ENCODE measurements around the gene MAP3K19.
"Not testable (repeated sequence)": the region's sequence is repeated elsewhere in the genome, so short reads cannot be mapped to it uniquely, and the experiment has no call there.

The MAP3K19 gene, protein sequence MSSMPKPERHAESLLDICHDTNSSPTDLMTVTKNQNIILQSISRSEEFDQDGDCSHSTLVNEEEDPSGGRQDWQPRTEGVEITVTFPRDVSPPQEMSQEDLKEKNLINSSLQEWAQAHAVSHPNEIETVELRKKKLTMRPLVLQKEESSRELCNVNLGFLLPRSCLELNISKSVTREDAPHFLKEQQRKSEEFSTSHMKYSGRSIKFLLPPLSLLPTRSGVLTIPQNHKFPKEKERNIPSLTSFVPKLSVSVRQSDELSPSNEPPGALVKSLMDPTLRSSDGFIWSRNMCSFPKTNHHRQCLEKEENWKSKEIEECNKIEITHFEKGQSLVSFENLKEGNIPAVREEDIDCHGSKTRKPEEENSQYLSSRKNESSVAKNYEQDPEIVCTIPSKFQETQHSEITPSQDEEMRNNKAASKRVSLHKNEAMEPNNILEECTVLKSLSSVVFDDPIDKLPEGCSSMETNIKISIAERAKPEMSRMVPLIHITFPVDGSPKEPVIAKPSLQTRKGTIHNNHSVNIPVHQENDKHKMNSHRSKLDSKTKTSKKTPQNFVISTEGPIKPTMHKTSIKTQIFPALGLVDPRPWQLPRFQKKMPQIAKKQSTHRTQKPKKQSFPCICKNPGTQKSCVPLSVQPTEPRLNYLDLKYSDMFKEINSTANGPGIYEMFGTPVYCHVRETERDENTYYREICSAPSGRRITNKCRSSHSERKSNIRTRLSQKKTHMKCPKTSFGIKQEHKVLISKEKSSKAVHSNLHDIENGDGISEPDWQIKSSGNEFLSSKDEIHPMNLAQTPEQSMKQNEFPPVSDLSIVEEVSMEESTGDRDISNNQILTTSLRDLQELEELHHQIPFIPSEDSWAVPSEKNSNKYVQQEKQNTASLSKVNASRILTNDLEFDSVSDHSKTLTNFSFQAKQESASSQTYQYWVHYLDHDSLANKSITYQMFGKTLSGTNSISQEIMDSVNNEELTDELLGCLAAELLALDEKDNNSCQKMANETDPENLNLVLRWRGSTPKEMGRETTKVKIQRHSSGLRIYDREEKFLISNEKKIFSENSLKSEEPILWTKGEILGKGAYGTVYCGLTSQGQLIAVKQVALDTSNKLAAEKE (N-terminal part only)
- 0 to 0.18 (median 0) reads per million in 4 experiments for total RNA-seq

DNA sequence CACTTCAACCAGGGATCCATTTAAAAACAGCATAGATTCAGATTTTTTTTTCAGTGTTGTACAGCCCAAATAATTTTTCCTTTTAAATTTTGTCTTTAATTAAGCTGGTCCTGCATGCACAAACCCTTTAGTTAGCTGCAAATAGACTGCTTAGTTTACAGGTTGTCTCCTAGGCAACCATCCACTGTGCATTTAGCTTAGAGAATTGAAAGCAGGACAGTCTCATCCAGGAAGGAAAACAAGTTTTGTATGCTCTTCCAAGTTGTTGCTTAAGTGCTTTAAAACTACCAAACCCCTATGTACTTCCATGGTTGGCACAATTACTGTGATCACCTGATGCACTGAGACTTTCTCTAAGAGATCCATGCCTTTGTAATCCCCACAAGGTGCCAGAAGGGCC lies at the start of gene MAP3K19:
Gene MAP3K19, minus strand, starts transcription at position 148 of the 400 bp plus-strand sequence. CDS start 22,800 bp downstream, outside the sequence.
- DNase-seq = no peak

DNA sequence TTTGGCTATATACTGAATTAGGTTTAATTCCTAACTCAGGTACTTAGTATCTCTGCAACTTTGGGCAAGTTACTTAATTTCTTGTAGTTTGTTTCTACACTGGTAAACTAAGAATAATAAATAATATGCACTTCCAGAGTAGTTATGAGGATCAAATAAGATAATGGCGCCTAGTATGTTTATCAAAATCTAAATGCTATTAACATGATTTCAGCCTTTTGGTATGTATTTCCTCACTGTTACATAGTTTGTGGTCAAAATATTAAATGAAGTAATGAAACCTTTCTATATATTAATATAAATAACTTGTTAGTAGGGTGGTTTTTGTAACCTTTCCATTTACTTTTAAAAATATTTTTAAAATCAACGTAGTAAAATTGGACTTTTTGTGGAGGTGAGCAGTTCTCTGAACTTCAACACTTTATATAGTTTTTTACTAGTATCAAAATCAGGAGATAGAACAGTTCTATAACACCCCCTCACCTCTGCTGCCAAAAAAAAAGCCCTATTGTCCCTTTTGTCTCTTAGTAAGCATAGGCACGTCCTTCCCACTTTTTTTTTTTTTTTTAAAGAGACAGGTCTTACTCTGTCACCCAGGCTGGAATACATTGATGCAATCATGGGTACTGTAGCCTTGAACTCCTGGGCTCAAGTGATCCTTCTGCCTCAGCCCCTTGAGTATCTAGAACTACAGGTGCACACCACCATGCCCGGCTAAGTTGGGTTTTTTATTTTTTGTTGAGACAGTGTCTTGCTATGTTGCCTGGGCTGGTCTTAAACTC lies 49.6 kb upstream of the MAP3K19 start:
- no peak for DNase-seq

DNA sequence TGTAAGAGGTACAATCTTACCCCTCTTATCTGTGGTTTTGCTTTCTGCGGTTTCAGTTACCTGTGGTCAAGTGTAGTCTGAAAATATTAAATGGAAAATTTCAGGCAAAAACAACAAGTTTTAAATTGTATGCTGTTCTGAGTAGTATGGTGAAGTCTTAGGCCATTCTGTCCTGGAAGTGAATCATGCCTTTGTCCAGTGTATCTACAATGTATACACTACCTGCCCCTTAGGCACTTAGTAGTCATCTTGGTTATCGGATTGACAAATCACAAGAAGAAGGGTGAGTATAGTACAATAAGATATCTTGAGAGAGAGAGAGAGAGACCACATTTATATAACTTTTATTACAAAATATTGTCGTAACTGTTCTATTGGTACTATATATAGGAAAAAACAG lies 48.3 kb upstream of the MAP3K19 start:
- no peak for DNase-seq

DNA sequence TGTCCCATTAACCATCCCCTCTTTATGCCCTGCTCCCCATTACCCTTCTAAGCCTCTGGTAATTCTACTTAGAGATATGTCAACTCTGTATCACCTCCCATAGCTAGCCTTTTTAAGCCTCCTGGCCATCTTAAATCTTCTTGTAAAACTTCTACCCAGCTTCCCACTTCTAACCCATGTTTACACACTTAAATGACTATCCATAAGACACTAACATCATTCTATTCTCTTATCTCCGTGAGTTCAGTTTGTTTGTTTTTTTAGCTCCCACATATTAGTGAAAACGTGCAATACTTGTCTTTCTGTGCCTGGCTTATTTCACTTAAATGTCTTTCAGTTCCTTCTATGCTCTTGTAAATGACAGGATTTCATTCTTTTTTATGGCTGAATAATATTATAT lies 47.3 kb upstream of the MAP3K19 start:
- no peak for DNase-seq

DNA sequence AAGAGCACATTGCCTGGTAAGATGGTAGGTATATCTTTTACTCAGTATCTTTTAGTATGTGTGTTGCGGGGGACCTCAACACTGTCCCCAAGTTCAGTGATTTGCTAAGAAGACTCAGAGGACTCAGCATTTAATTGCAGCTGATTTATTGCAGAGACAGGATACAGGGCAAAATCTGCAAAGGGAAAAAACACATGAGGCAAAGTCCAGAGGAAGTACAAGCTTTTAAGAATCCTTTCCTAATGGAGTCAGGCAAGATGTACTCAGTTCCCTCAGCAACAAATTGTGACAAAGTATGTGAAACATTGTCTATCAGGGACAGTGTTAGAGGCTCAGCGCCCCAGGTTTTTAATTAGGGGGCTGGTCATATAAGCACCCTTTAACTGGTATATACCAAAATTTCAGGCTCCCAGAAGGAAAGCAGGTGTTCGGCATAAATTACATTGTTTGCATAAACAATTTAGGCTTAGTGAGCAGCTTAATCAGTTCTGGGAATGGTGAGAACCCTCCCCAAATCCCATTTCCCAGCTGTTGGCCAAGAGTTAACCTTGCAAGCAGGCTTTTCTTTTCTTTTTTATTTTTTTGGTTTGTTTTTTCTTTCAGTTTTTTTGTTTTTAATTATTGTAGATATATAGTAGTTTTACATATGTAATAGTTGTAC lies 46.6 kb upstream of the MAP3K19 start:
- no peak for DNase-seq

DNA sequence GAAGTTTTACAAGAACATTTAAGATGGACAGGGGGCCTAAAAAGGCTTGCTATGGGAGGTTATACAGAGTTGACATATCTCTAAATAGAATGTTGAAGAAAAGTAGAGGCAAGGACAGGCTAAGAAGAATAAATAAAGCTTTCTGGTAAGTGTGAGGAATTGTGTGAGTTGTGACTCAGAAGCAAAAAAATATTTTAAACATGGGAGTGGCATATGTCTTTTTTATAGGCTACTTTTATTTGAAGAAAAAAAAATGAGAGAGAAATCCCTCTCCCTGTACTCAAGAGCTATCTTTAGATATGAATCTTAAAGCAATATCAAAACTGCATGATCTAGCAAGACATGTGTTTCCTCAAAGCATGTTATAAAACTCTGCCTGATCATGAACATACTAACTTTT lies 45.9 kb upstream of the MAP3K19 start:
- no peak for DNase-seq

DNA sequence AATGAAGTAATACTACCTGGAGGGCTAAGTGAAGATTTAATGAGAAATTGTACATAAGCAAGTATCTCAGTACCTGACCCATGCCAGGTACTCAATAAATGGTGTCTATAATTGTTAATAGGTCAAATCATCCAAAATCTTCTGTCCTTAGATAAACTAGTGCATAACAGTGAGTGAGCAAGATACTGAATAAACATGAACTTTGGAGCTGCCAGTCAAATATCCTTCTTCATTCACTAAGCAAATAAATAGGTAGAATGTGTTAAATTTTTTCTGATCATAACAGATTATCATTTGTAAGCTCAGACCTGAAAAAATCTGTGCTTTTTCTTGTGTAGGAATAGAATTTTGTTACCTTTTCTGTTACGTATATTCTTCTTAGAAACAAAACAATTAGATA lies 44.4 kb upstream of the MAP3K19 start:
- no peak for DNase-seq

DNA sequence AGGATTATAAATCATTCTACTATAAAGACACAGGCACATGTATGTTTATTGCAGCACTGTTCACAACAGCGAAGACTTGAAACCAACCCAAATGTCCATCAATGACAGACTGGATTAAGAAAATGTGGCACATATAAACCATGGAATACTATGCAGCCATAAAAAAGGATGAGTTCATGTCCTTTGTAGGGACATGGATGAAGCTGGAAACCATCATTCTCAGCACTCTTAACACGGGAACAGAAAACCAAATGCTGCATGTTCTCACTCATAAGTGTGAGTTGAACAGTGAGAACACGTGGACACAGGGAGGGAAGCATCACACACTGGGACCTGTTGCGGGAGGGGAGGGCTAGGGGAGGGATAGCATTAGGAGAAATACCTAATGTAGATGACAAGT lies 42.4 kb upstream of the MAP3K19 start:
- not testable (repeated sequence) for DNase-seq

DNA sequence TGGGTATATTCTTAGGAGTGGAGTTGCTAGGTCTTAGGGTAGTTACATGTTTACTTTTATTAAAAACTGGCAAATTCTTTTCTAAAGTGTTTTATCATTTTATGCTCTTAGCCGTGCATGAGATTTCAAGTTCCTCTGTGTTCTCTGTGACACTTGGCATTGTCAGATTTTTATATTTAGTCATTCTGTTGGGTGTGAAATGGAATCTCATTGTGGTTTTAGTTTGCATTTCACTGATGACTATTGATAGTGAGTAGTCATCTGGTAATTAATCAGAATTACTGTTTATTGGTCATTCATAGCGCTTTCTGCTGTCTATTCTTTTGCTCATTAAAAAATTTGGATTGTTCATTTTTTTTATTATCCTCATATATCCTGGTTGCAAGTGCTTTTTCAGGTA lies 39.0 kb upstream of the MAP3K19 start:
- no peak for DNase-seq

DNA sequence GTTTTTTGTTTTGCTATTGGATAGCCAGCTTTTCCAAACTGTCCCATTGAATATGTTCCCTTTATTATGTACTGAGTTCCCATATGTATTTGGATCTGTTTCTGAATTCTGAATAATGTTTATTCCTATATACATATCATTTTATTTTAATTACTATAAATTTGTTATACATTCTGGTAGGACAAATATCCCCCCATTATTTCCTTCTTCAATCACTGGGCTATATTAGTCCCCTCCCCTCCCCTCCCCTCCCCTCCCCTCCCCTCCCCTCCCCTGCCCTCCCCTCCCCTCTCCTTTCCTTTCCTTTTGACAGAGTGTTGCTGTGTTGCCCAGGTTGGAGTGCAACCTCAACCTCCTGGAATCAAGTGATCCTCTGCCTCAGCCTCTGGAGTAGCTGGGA lies 31.2 kb upstream of the MAP3K19 start:
- DNase-seq = no peak

DNA sequence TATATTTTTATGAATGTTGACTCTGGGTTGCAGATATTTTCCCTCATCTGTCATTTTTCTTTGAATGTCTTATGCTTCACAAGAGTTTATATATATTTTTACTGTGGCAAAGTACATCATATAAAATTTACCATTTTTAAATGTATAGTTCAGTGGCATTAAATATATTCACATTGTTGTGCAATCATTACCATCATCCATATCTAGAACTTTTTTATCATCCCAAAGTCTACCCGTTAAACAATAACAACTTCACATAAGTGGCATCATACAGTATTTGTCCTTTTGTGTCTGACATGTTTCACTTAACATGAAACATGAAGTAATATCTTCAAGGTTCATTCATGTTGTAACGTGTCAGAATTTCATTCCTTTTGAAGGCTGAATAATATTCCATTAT lies 29.3 kb upstream of the MAP3K19 start:
- no peak for DNase-seq

DNA sequence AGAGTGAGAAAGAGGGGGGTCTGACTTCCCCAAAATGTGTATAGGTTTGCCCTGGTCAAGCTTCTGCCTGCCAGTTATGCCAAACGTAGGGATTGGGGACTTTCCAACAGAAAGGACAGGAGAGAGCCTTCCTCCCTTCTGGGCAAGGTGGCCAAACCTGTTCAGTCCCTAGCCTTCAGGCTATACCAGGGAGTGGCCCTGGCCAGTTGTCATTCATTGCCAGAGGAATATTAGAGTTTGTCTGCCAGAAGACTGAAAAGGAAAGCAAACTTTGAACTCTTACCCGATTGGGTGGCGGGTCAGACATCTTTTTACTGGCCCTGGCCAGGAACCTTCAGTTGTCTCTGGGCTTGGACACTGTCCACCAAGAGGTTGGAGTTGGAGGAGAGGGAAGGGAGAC lies 27.0 kb upstream of the MAP3K19 start:
- no peak for DNase-seq

DNA sequence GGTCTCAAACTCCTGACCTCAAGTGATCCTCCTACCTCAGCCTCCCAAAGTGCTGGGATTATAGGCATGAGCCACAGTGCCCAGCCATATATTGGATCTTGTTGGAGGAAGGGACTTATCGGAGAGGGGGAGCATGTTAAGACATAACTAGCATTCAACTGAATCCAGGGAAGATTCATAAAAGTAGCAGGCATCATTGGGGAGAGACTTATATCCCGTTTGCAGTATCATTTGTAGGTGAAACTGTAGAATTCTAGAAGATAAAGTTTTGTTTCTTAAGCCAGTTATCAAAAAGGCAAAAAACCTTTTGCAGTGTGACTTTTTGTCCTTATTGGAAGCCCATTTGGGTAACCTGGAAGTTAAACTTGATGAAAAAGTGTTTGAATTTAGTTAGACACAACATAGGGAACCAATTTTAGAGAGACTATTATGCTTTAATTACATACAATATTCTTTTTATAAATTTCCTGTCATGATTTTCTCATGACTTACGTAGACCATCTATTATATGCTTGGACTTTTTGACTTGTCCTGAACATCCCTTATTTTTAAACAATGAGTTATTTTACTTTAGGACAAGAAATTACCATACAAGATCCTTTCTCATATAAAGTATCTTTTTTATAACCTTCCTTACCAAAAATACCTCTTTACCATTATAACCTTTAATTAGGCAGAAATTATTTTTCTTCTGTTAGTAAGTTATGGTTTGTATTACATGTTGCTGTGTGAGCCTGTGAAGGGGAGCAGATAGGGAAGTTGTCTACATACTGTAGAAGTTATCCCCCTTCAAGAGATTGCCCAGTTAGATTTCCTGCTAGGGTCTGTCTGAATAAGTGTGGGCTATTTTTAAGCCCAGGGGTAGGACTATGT lies 25.1 kb upstream of the MAP3K19 start:
- DNase-seq = no peak

DNA sequence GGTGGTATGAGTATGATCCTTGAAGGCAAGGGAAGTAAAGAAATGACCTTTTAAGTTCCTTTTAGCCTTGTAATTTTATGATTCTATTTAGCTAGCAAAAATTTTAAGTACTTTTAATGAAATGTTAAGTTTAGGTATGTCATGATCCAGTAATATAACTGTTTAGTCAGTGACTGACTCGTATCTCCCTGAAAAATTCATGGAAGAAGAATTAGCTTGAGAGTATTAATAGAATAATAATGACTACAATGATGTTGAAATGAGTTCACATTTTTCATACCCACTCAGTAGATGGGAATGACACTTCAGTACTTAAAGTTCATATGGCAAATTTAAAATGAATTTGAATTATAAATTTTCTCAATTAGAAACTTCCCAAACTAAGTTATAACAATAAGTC lies 19.5 kb upstream of the MAP3K19 start:
- DNase-seq = no peak

DNA sequence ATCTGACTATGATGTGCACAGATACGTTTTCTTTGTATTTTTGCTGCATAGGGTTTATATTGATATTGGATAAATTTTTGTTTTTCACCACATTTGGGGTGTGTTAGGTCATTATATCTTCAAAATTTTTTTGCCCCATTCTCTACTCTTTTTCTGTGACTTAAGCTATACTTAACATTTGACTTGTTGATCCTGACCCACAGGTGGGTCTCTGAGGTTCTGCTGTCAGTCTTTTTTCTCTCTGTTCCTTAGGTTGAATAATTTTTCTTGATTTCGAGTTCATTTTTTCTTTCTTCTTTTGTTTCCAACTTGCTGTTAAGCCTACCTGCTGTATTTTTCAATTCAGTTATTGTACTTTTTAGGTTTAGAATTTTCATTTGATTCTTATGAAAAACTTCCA lies 16.9 kb upstream of the MAP3K19 start:
- DNase-seq = no peak

DNA sequence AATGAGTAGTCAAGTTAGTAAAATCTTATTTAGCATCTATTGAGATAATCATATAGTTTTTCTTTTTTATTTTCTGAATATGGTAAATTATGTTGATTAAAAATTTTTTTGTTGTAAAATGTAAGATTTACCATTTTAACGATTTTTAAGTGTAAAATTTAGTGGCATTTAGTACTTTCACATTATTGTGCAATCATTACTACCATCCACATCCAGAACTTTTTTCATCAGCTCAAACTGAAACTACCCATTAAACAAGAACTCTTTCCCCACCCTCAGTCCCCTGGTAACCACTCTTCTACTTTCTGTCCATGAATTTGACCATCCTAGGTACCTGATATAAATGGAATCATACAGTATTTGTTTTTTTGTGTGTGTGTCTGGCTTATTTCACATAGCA lies 16.0 kb upstream of the MAP3K19 start:
- no peak for DNase-seq

DNA sequence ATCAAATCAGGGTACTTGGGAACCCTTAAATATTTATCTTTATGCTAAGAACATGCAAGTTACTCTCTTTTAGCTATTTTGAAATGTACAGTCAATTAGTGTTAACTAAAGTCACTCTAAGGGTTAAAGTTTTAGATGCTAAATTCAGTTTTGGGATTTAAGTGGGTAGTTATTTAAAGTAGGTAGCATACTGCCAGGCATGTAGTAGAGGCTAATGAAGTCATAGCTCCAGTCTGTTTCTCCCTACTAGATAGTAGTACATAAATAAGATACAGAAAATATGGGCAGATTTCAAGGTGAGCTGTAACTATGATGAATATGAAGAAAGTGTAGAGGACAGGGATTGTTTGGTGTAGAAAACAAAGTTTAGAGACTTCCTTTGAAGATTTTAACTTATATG lies 12.3 kb upstream of the MAP3K19 start:
- no peak for DNase-seq

DNA sequence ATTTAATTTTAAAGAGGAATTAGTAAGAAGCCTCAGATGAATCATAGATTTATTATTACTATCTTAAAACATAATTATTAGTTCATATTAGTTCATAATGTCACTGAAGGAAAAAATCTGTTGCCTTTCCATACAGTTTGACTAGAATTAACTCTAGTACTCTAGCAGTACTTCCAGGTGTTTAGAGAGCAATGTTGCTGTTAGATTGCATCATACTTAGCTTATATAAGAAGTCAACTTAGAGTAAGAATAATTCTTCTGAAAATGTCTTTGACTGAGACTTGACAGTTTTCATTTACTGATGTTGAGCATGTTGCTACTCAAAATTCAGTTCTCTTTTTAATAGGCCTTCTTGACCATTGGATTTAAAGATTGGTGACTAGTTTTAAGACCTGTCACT lies 9.5 kb upstream of the MAP3K19 start:
- no peak for DNase-seq

DNA sequence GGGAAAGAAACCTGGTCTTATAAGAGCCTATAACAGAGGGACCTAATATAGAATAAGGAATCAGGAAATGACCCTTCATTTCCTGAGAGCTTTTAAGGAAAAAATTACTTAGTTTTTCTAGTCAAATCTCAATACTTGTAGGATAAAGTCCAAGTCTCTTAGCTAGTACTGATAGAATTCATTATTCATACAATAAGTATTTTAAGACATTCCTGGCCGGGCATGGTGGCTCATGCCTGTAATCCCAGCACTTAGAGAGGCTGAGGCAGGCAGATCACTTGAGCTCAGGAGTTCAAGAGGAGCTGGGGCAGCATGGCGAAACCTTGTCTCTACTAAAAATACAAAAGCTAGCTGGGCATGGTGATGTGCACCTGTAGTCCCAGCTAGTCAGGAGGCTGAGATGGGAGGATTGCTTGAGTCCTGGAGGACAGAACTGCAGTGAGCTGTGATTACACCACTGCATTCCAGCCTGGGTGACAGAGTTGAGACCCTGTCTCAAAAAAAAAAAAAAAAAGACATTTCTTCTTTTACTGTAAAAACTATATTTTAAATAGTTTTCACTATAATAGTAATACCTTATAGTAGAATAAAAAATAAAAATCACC lies 8.0 kb upstream of the MAP3K19 start:
- no peak for DNase-seq

DNA sequence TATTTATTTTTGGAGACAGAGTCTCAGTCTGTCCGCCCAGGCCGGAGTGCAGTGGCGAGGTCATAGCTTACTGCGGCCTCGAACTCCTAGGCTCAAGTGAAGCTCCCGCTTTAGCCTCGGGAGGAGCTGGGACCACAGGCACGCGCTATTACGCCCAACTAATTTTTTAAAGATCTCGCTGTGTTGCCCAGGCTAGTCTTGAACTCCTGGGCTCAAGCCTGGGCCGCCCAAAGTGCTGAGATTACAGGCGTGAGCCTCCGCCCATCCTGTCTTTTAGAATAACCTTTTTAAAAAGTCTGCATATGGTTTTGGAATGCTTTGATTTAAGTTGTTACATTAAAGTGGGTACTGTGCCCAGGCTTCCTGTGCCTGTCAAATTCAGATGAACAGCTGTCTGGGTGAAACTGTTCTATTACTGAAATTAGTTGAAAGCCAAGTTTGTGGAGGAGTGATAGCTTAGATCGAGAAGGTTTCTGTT lies 5.8 kb upstream of the MAP3K19 start:
- DNase-seq = no peak
